ACHN (cell line): Measurements from ENCODE around the gene P4HA2.
"Not testable (repeated sequence)": the region's sequence is repeated elsewhere in the genome, so short reads cannot be mapped to it uniquely, and the experiment has no call there.

Experiments used
- DNase-seq: peaks from one replicate; pipeline ENCODE4 v3.0.0-alpha.2; 2015
- in situ Hi-C: cut with HindIII; loops from 2 replicates; pipeline ENCODE4 v1.10.0; 2017; ENCODE audit warnings: low sequenced_read_pairs, low pct_ligation_motif_present, low pct_unique_long_range_greater_than_20kb

Gene P4HA2

DNA sequence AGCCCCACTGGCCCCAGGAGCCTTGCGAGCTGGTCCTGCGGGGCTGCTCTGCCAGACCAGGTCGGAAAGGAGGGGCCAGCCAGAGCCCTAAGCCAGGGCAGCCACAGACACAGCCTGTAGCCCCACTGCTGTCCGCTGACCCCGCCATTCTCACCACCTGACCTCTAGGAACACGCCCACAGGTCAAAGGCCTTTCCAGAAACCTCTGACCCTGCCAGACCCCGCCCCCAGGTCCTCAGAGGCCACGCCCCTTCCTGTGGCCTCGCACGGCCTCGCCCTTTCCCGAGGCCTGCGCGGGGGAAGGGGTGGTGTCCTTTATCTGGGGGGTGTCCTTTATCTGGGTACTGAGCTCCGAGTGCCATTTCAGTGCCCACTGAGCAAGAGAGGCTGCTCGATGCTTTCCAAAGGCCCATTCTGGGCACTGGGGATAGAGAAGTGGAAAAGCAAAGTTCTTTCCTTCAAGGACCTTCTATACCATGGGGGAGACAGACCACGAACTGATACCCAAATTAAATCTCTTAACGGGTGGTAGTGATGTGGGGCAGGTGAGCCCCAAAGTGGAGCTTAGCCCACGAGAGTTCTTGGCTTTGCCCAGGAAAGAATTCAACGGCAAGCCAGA, 46.5 kb downstream of the P4HA2 start:
- in situ Hi-C loops, result no loop called here
- DNase-seq, result no peak

DNA sequence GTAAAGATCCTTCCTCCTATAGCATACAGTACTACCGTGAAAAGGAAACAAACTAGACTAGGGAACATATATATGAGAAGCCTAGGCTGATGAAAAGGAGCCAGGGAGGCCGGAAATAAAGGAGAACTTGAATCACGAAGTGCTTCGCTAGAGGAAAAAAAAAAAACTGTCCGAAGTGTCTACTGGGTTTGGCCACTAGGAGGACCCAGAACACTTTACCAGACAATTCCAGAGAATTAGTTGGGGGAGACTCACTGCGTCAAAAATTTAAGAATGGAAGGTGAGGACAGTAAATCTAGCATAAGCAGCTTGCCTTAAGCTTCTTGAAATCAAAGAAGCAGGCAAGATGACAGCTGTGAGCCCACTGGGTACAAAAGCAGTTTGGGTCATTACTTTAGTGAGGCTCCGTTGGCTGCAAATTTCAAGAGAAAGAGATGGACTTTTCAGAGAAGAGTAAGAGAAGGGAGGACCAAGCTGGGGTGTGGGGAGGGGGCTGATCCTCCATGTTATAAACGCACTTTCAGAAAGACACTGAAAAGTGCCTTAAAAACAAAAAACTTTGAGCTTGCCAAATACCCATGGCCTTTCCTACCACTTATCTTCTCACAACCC, 47.4 kb downstream of the P4HA2 start:
- peak; percentile 67 for DNase-seq

DNA sequence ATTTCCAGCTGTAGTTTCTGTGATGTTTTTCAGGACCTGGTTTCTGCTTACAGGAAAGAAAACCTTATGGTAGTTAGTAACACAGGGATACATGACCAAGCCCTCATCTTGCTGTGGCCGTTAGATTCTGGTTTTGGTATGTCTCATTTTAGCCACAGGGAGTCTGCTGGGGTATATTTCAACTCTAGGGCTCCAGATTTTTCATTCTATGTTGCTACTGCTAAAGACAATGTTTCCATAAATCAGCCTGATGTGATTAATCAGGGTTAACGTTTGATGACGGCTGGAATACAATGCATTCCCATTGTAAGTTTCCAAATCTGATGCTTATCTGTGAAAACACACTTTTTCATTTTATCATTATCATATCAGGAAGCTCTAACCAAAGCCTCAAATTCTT, 48.2 kb downstream of the P4HA2 start:
- in situ Hi-C loops, result no loop called here
- DNase-seq, result no peak

More for the DNA sequence above, 47.4 kb downstream of the P4HA2 start:
- in situ Hi-C loops, result no loop called here

DNA sequence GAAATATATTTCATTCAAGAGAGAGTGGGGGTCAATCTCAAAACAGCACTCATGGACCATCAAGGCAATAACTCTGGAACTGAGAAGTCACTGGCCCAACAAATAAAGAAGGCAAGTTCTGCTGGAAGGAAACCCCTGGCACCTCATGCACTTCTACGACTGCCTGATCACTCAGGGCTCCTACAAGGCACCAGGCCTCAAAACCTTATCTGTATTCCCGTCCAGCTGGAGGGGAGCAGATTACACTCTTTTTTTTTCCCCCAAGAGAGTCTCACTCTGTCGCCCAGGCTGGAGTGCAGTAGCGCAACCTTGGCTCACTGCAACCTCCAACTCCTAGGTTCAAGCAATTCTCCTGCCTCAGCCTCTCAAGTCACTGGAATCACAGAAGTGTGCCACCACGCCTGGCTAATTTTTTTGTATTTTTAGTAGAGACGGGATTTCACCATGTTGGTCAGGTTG, 49.9 kb downstream of the P4HA2 start:
- no peak for DNase-seq
- in situ Hi-C loops, result no loop called here

- in situ Hi-C loops, result no loop called here
- peak; percentile 24 for DNase-seq
These were observed 50.7 kb downstream of the P4HA2 start for GRCh38 chr5:132176987-132177386.

DNA sequence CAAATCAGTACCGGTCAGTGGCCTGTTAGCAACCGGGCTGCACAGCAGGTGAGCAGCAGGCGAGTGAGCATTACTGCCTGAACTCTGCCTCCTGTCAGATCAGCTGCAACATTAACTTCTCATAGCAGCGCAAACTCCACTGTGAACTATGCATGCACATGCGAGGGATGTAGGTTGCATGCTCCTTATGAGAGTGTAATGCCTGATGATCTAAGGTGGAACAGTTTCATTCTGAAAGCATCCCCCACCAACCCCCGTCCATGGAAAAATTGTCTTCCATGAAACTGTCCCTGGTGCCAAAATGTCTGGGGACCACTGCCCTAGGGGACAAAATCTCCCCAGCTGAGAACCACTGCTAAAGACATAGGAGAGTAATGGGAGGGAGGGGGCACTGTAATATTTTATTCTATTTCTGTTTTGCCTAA, 51.1 kb downstream of the P4HA2 start:
- in situ Hi-C loops, result no loop called here
- no peak for DNase-seq

GRCh38 chr5:132162945-132163344, 64.7 kb downstream of the P4HA2 start:
- in situ Hi-C loops, result no loop called here
- no peak for DNase-seq

DNA sequence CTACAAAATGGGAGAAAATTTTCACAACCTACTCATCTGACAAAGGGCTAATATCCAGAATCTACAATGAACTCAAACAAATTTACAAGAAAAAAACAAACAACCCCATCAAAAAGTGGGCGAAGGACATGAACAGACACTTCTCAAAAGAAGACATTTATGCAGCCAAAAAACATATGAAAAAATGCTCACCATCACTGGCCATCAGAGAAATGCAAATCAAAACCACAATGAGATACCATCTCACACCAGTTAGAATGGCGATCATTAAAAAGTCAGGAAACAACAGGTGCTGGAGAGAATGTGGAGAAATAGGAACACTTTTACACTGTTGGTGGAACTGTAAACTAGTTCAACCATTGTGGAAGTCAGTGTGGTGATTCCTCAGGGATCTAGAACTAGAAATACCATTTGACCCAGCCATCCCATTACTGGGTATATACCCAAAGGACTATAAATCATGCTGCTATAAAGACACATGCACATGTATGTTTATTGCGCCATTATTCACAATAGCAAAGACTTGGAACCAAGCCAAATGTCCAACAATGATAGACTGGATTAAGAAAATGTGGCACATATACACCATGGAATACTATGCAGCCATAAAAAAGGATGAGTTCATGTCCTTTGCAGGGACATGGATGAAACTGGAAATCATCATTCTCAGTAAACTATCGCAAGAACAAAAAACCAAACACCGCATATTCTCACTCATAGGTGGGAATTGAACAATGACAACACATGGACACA, 65.9 kb downstream of the P4HA2 start:
- DNase-seq, in situ Hi-C loops: not testable (repeated sequence)

GRCh38 chr5:132156413-132156812, 71.2 kb downstream of the P4HA2 start:
- DNase-seq, result no peak
- in situ Hi-C loops, result no loop called here

DNA sequence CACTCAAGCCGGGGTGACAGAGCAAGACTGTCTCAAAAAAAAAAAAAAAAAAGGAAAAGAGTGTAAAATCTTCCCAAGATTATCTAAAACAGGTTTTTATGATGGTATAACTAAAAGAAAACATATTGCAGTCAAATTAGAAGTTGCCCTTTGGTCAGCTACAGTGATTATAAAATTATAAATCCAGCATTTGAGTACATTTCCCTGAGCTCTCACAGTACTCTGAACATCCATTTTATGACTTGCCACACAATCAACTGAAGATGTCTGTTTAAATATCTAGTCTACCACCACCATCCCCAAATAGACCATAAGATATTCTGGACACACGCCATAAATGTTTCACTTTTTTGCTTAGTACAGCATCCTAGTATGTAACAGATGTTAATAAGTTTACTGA, 77.1 kb downstream of the P4HA2 start:
- in situ Hi-C loops, result no loop called here

GRCh38 chr5:132147663-132148062, 80.0 kb downstream of the P4HA2 start:
- no peak for DNase-seq
- in situ Hi-C loops, result no loop called here

More for the DNA sequence above, 77.1 kb downstream of the P4HA2 start:
- DNase-seq, result no peak

DNA sequence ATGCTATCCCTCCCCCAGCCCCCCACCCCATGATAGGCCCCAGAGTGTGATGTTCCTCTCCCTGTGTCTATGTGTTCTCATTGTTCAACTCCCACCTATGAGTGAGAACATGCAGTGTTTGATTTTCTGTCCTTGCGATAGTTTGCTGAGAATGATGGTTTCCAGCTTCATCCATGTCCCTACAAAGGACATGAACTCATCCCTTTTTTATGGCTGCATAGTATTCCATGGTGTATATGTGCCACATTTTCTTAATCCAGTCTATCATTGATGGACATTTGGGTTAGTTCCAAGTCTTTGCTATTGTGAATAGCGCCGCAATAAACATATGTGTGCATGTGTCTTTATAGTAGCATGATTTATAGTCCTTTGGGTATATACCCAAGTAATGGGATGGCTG, 82.3 kb downstream of the P4HA2 start:
- DNase-seq, in situ Hi-C loops: not testable (repeated sequence)

- in situ Hi-C loops, result no loop called here
- no peak for DNase-seq
These were observed 84.5 kb downstream of the P4HA2 start for GRCh38 chr5:132143148-132143547.

GRCh38 chr5:132142459-132142858, 85.2 kb downstream of the P4HA2 start:
- in situ Hi-C loops, result no loop called here
- DNase-seq, result no peak
